LNCAP (cell line): ENCODE data around the gene CDK3.
A peak's percentile ranks its signal among the peaks of the same experiment; 100 is the strongest.

Experiments used
- TF ChIP-seq, protein P1 (sequence below): fragments of 450-650 bp; IDR thresholded peaks from 2 replicates; pipeline ENCODE4 v1.5.1; 2017; ENCODE audit warnings: mild to moderate bottlenecking

Gene CDK3

DNA sequence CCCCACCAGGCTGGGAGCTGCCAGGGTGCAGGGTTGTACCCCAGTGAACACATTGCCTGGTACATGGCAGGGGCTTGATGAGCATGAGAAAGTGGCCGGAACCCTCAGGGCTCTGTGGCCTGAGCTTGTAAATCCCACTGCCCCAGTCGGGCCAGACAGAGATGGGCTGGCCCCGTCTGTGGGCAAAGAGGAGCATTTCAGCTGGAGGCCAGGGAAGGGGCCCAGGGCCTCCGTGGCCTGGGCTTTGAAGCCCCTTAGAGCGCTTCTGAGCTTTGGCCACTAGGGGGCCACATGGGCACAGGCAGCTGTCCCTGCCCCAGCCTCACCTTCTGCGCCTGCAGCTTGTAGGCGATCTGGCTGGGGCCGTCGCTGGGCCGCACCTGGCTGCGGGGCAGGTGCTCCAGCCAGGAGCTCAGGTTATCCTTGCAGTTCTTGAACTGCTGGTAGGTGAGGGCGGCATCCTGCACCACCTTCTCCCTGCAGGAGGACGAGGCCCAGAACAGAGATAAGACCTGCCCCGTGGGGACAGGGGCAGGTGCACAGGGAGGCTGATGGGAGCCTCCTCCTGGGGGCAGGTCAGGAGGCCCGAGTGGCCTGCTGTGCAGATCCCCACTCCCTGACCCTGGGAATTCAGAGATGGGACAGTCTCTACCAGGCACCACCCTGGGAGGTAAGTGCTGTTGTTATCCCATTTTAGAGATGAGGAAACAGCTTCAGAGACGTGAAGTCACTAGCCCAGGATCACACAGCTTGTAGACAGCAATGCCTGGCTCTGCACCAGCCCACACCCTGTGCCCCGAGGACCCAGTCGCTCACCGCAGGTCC lies 13.7 kb downstream of the CDK3 start:
- TF ChIP-seq, protein P1, sequence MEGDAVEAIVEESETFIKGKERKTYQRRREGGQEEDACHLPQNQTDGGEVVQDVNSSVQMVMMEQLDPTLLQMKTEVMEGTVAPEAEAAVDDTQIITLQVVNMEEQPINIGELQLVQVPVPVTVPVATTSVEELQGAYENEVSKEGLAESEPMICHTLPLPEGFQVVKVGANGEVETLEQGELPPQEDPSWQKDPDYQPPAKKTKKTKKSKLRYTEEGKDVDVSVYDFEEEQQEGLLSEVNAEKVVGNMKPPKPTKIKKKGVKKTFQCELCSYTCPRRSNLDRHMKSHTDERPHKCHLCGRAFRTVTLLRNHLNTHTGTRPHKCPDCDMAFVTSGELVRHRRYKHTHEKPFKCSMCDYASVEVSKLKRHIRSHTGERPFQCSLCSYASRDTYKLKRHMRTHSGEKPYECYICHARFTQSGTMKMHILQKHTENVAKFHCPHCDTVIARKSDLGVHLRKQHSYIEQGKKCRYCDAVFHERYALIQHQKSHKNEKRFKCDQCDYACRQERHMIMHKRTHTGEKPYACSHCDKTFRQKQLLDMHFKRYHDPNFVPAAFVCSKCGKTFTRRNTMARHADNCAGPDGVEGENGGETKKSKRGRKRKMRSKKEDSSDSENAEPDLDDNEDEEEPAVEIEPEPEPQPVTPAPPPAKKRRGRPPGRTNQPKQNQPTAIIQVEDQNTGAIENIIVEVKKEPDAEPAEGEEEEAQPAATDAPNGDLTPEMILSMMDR, result peak; percentile 97

DNA sequence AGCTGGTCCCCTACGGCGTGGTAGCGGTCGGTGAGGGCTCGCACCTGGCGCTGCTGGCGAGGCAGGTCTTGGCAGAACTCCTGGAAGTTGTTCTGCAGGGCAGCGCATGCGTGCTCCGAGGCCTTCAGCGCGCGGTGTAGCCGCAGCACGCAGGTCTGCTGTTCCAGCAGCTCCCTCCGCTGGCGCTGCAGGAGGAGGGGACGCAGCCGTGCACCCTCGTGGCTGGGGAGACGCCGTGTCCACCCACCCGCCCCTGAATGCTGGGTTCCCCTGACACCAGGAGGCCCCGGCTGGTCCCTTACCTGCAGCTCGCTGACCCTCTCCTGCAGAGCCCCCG lies 14.2 kb downstream of the CDK3 start:
- TF ChIP-seq, protein P1, result no peak

DNA sequence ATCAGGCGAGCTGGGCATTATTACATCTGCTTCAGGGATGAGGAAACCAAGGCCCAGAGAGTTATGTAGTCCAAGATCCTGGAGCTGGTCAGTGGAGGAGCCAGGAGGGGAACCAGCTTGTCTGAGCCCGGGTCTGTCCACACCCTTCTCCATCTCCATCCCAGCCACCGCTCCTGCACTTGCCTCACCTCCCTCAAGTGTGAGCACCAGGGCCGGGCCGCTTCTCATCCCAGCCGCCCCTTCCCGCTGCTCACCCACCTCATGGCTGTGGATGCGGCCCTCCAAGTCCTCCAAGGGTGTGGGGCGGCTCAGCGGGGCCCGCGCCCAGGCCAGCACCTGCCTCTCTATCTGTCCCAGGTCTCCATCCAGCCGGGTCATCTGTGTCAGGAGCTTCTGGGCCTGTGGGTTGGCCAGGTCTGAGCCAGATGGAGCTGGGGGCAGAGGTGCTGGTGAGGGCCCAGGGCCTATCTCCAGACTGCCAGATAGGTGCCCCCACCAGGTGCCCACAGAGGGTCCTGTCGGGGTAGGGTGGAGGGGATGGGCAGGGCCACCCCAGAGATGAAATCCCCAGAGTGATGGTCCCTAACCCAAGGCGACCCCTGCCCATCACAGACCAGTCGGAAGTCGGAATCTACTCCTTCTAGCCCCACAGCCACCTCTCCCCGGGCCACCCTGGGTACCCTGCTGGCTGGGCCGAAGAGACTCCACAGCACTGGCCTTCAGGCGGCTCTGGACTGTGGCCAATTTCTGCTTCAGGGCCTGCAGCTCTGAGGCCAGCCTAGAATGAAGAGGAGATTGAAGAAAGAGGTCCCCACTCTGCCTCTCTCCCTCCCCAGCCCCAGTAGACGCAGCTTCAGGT lies 17.1 kb downstream of the CDK3 start:
- TF ChIP-seq, protein P1, result no peak

DNA sequence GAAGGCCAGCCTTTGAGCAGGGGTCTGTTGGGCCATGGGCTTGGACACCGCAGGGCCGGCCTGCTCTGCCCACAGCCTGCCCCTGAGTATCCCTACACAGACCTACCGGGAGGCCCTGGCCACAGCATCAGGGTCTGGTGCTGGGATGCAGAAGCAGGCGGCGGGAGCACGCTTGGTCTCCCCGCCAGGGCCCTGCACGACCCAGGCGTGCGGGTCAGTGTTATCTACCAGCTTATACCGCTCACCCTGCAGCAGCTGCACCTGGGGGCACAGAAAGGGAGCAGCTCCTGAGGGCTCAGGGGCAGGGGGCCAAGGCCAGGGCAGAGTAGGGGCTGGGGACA lies 17.7 kb downstream of the CDK3 start:
- TF ChIP-seq, protein P1, result no peak

DNA sequence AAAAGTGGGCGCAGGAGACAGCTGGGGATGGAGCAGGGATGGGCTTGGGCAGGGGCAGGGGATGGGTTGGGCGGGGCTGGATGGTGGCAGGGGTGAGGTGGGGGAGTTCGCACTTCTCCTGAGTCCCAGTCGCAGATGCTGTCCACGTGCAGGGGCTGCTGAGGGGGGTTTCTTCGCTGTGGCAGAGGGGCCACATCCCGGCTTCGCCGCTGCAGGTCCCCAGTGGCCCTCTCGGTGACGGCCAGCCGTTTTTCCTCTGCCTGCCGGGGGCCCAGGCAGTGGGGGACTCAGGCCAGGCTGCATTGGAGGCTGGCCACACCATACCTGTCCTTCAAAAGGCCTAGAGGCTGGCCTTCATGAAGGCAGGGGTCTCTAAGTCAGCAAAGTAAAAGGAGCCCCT lies 18.1 kb downstream of the CDK3 start:
- TF ChIP-seq, protein P1, result no peak

GRCh38 chr17:76019833-76020467 lies 19.3 kb downstream of the CDK3 start:
- TF ChIP-seq, protein P1, result no peak

- TF ChIP-seq, protein P1, result no peak
Measured at GRCh38 chr17:76022285-76022684, 21.6 kb downstream of the CDK3 start.
